ENCODE data around the gene CLDN11.

The CLDN11 gene

GRCh38 chr3:170428095-170428494 lies 9.4 kb downstream of the CLDN11 start:
- no peak for DNase-seq

GRCh38 chr3:170429050-170429449 lies 10.4 kb downstream of the CLDN11 start:
- no peak for DNase-seq

- DNase-seq, result no peak
These were observed 12.4 kb downstream of the CLDN11 start for GRCh38 chr3:170431054-170431453.

- no peak for DNase-seq
These were observed 13.7 kb downstream of the CLDN11 start for GRCh38 chr3:170432416-170432815.

GRCh38 chr3:170436697-170437096 lies 18.0 kb downstream of the CLDN11 start:
- no peak for DNase-seq

GRCh38 chr3:170437176-170437575 lies 18.5 kb downstream of the CLDN11 start:
- DNase-seq, result no peak

GRCh38 chr3:170437696-170438407 lies 19.2 kb downstream of the CLDN11 start:
- no peak for DNase-seq

GRCh38 chr3:170438836-170439235 lies 20.2 kb downstream of the CLDN11 start:
- DNase-seq, result no peak

- DNase-seq, result no peak
These were observed 21.7 kb downstream of the CLDN11 start for GRCh38 chr3:170440344-170440743.

GRCh38 chr3:170441412-170441811 lies 22.7 kb downstream of the CLDN11 start:
- no peak for DNase-seq

- DNase-seq, result no peak
These were observed 24.3 kb downstream of the CLDN11 start for GRCh38 chr3:170442947-170443346.

GRCh38 chr3:170443457-170443856 lies 24.8 kb downstream of the CLDN11 start:
- DNase-seq, result no peak

GRCh38 chr3:170448584-170448983 lies 29.9 kb downstream of the CLDN11 start:
- DNase-seq, result no peak

- no peak for DNase-seq
These were observed 31.4 kb downstream of the CLDN11 start for GRCh38 chr3:170450039-170450438.

- no peak for DNase-seq
These were observed 35.8 kb downstream of the CLDN11 start for GRCh38 chr3:170454509-170454908.

GRCh38 chr3:170458285-170458684 lies 39.6 kb downstream of the CLDN11 start:
- no peak for DNase-seq

- DNase-seq, result no peak
These were observed 44.3 kb downstream of the CLDN11 start for GRCh38 chr3:170463011-170463410.

GRCh38 chr3:170465955-170466354 lies 47.3 kb downstream of the CLDN11 start:
- DNase-seq, result no peak

- DNase-seq, result peak; percentile 53 to 70
These were observed 48.3 kb downstream of the CLDN11 start for GRCh38 chr3:170467007-170467406.

GRCh38 chr3:170467571-170468147 lies 49.0 kb downstream of the CLDN11 start:
- peak; percentile 58 to 70 for DNase-seq

- peak; percentile 39 to 61 for DNase-seq
These were observed 50.7 kb downstream of the CLDN11 start for GRCh38 chr3:170469151-170470062.

GRCh38 chr3:170470063-170471016 lies 51.7 kb downstream of the CLDN11 start:
- DNase-seq, result no peak

GRCh38 chr3:170471149-170471548 lies 52.5 kb downstream of the CLDN11 start:
- DNase-seq, result no peak

All from NCI-H187 (cell line).